ENCODE results near the gene EPS8. TPM values are rescaled to one million over a fixed set of nuclear protein-coding genes. Genes with fewer than 3 reads are reported as not detected.
"Not testable (repeated sequence)": the region's sequence is repeated elsewhere in the genome, so short reads cannot be mapped to it uniquely, and the experiment has no call there.

EPS8 gene
- total RNA-seq, 2 experiments from 2014 or later = 1.4 to 2.1 TPM

- no peaks in the 10 kb centered on the region for H3K9me3 Mint-ChIP-seq (ENCODE audit: low read depth)
- H3K27ac Mint-ChIP-seq = no peak overlapping the region
- no peaks in the 10 kb centered on the region for H3K36me3 Mint-ChIP-seq
- CTCF ChIA-PET = no interaction called here
- no peak for DNase-seq
- peaks cover 10% of the 10 kb centered on the region for H3K27me3 Mint-ChIP-seq
- ATAC-seq = no peak
- H3K4me1 Mint-ChIP-seq = peaks cover 5% of the 10 kb centered on the region
- H3K4me3 Mint-ChIP-seq = no peak overlapping the region
These were observed 25.9 kb downstream of the EPS8 start for GRCh38 chr12:15763328-15763727.

- H3K27me3 Mint-ChIP-seq = peaks cover 12% of the 10 kb centered on the region
- H3K36me3 Mint-ChIP-seq; H3K9me3 Mint-ChIP-seq (ENCODE audit: low read depth); H3K27ac Mint-ChIP-seq; H3K4me1 Mint-ChIP-seq; H3K4me3 Mint-ChIP-seq; DNase-seq; ATAC-seq; CTCF ChIA-PET: not testable (repeated sequence)
These were observed 27.0 kb downstream of the EPS8 start for GRCh38 chr12:15762162-15762561.

GRCh38 chr12:15757553-15758255 lies 31.5 kb downstream of the EPS8 start:
- no peaks in the 10 kb centered on the region for H3K36me3 Mint-ChIP-seq
- CTCF ChIA-PET = no interaction called here
- no peak overlapping the region for H3K27ac Mint-ChIP-seq
- H3K4me1 Mint-ChIP-seq = no peaks in the 10 kb centered on the region
- ATAC-seq (no peak), DNase-seq (no peak)
- H3K4me3 Mint-ChIP-seq = no peak overlapping the region
- no peaks in the 10 kb centered on the region for H3K9me3 Mint-ChIP-seq (ENCODE audit: low read depth)
- peaks cover 24% of the 10 kb centered on the region for H3K27me3 Mint-ChIP-seq

- no peak overlapping the region for H3K27ac Mint-ChIP-seq
- CTCF ChIA-PET = no interaction called here
These were observed 32.4 kb downstream of the EPS8 start for GRCh38 chr12:15756822-15757221.

GRCh38 chr12:15754233-15754632 lies 35.0 kb downstream of the EPS8 start:
- no peaks in the 10 kb centered on the region for H3K36me3 Mint-ChIP-seq
- H3K27me3 Mint-ChIP-seq = peaks cover 14% of the 10 kb centered on the region
- DNase-seq (no peak), ATAC-seq (no peak)
- no peaks in the 10 kb centered on the region for H3K4me1 Mint-ChIP-seq
- CTCF ChIA-PET = interaction anchor here (1.3 kb wide), 1 partner anchor 164 kb away, joined by 3 read pairs; no protein-coding TSS in a partner anchor
- no peak overlapping the region for H3K27ac Mint-ChIP-seq
- no peak overlapping the region for H3K4me3 Mint-ChIP-seq
- no peaks in the 10 kb centered on the region for H3K9me3 Mint-ChIP-seq (ENCODE audit: low read depth)

More at GRCh38 chr12:15756822-15757221, 32.4 kb downstream of the EPS8 start:
- no peak for ATAC-seq
- DNase-seq = no peak
- no peaks in the 10 kb centered on the region for H3K4me1 Mint-ChIP-seq
- no peaks in the 10 kb centered on the region for H3K9me3 Mint-ChIP-seq (ENCODE audit: low read depth)
- peaks cover 24% of the 10 kb centered on the region for H3K27me3 Mint-ChIP-seq
- H3K36me3 Mint-ChIP-seq = no peaks in the 10 kb centered on the region
- H3K4me3 Mint-ChIP-seq = no peak overlapping the region

- Mint-ChIP-seq H3K9me3 (ENCODE audit: low read depth) (no peaks in the 10 kb centered on the region), H3K27me3 (peaks cover 16% of the 10 kb centered on the region), H3K4me3 (no peak overlapping the region), H3K36me3 (no peaks in the 10 kb centered on the region), H3K4me1 (no peaks in the 10 kb centered on the region), H3K27ac (no peak overlapping the region)
- DNase-seq (no peak), ATAC-seq (no peak)
- CTCF ChIA-PET = no interaction called here
These were observed 36.4 kb downstream of the EPS8 start for GRCh38 chr12:15752785-15753184.

GRCh38 chr12:15751741-15752140 lies 37.4 kb downstream of the EPS8 start:
- no peaks in the 10 kb centered on the region for H3K36me3 Mint-ChIP-seq
- H3K27me3 Mint-ChIP-seq = peaks cover 14% of the 10 kb centered on the region
- no peaks in the 10 kb centered on the region for H3K4me1 Mint-ChIP-seq
- no peaks in the 10 kb centered on the region for H3K9me3 Mint-ChIP-seq (ENCODE audit: low read depth)
- H3K27ac Mint-ChIP-seq = no peak overlapping the region
- ATAC-seq (no peak), DNase-seq (no peak)
- no peak overlapping the region for H3K4me3 Mint-ChIP-seq
- CTCF ChIA-PET = no interaction called here

GRCh38 chr12:15749937-15750336 lies 39.3 kb downstream of the EPS8 start:
- Mint-ChIP-seq H3K27me3 (peaks cover 7% of the 10 kb centered on the region), H3K9me3 (ENCODE audit: low read depth) (no peaks in the 10 kb centered on the region), H3K4me1 (no peaks in the 10 kb centered on the region), H3K4me3 (no peak overlapping the region), H3K27ac (no peak overlapping the region), H3K36me3 (no peaks in the 10 kb centered on the region)
- CTCF ChIA-PET = no interaction called here
- DNase-seq = no peak
- ATAC-seq = no peak

GRCh38 chr12:15741870-15742269 lies 47.3 kb downstream of the EPS8 start:
- H3K4me1 Mint-ChIP-seq; H3K4me3 Mint-ChIP-seq; H3K27ac Mint-ChIP-seq; H3K36me3 Mint-ChIP-seq; H3K27me3 Mint-ChIP-seq; CTCF ChIA-PET; ATAC-seq; DNase-seq; H3K9me3 Mint-ChIP-seq (ENCODE audit: low read depth): not testable (repeated sequence)

GRCh38 chr12:15741082-15741481 lies 48.1 kb downstream of the EPS8 start:
- Mint-ChIP-seq H3K9me3 (ENCODE audit: low read depth) (peaks cover 3% of the 10 kb centered on the region), H3K4me3 (no peak overlapping the region), H3K36me3 (no peaks in the 10 kb centered on the region), H3K4me1 (no peaks in the 10 kb centered on the region), H3K27ac (no peak overlapping the region), H3K27me3 (peaks cover 6% of the 10 kb centered on the region)
- DNase-seq (no peak), ATAC-seq (no peak)
- CTCF ChIA-PET = no interaction called here

GRCh38 chr12:15740389-15740788 lies 48.8 kb downstream of the EPS8 start:
- H3K36me3 Mint-ChIP-seq; DNase-seq; H3K4me3 Mint-ChIP-seq; H3K4me1 Mint-ChIP-seq; H3K27ac Mint-ChIP-seq; H3K27me3 Mint-ChIP-seq; CTCF ChIA-PET; H3K9me3 Mint-ChIP-seq (ENCODE audit: low read depth); ATAC-seq: not testable (repeated sequence)

- H3K9me3 Mint-ChIP-seq (ENCODE audit: low read depth) = peaks cover 3% of the 10 kb centered on the region
- CTCF ChIA-PET = no interaction called here
- H3K27ac Mint-ChIP-seq = no peak overlapping the region
- no peak for DNase-seq
- peaks cover 6% of the 10 kb centered on the region for H3K27me3 Mint-ChIP-seq
- no peak for ATAC-seq
- H3K4me3 Mint-ChIP-seq = no peak overlapping the region
- no peaks in the 10 kb centered on the region for H3K4me1 Mint-ChIP-seq
- no peaks in the 10 kb centered on the region for H3K36me3 Mint-ChIP-seq
These were observed 50.7 kb downstream of the EPS8 start for GRCh38 chr12:15738438-15739015.

- Mint-ChIP-seq H3K4me3 (no peak overlapping the region), H3K4me1 (no peaks in the 10 kb centered on the region), H3K9me3 (ENCODE audit: low read depth) (no peaks in the 10 kb centered on the region), H3K27me3 (peaks cover 11% of the 10 kb centered on the region), H3K36me3 (no peaks in the 10 kb centered on the region), H3K27ac (no peak overlapping the region)
- DNase-seq (no peak), ATAC-seq (no peak)
- CTCF ChIA-PET = interaction anchor here (1.0 kb wide), 1 partner anchor 10 kb away, joined by 3 read pairs; no protein-coding TSS in a partner anchor
These were observed 53.2 kb downstream of the EPS8 start for GRCh38 chr12:15735837-15736615.

GRCh38 chr12:15733136-15733535 lies 56.1 kb downstream of the EPS8 start:
- Mint-ChIP-seq H3K36me3 (no peaks in the 10 kb centered on the region), H3K4me3 (no peak overlapping the region), H3K27ac (no peak overlapping the region), H3K27me3 (peaks cover 20% of the 10 kb centered on the region), H3K4me1 (no peaks in the 10 kb centered on the region), H3K9me3 (ENCODE audit: low read depth) (no peaks in the 10 kb centered on the region)
- ATAC-seq (no peak), DNase-seq (no peak)
- CTCF ChIA-PET = no interaction called here

All from activated CD8-positive, alpha-beta memory T cell treated with anti-CD3 and anti-CD28 coated beads, Interleukin-2, amount 10 ng/mL, durations not matched to agents 7 days and 5 days (primary cell).